Neural crest cell (in vitro differentiated cells): ENCODE measurements around the gene CCRL2. TPM values are rescaled to one million over a fixed set of nuclear protein-coding genes. Genes with fewer than 3 reads are reported as not detected.

Experiments used
- DNase-seq: peaks from one replicate; pipeline ENCODE4 v3.0.0; 2021; ENCODE audit warnings: low read depth, mixed read lengths, low spot score
- H3K27ac Mint-ChIP-seq: one replicate; pipeline ENCODE4 v1.8.0; 2021; ENCODE audit warnings: mild to moderate bottlenecking, mixed read lengths; ENCODE audit not compliant: unreplicated experiment
- H3K27me3 Mint-ChIP-seq: 2 replicates; pipeline ENCODE4 v1.8.0; 2021; ENCODE audit warnings: low read depth, mild to moderate bottlenecking, mixed read lengths
- H3K36me3 Mint-ChIP-seq: 2 replicates; pipeline ENCODE4 v1.8.0; 2021; ENCODE audit warnings: low read depth, mild to moderate bottlenecking, mixed read lengths
- H3K4me1 Mint-ChIP-seq: 2 replicates; pipeline ENCODE4 v1.8.0; 2021; ENCODE audit warnings: mixed read lengths
- H3K4me3 Mint-ChIP-seq: one replicate; pipeline ENCODE4 v1.8.0; 2021; ENCODE audit warnings: mild to moderate bottlenecking, mixed read lengths
- H3K9me3 Mint-ChIP-seq: 2 replicates; pipeline ENCODE4 v1.8.0; 2021; ENCODE audit warnings: mixed read lengths
- CTCF ChIP-seq: fragments of 200-600 bp; sonication (generic); conservative IDR thresholded peaks from 2 replicates; pipeline ENCODE4 v1.5.0; 2021; ENCODE audit warnings: antibody characterized with exemption, mild to moderate bottlenecking
- total RNA-seq: library from RNA; stranded (reverse); gene quantifications from 2 replicates; pipeline ENCODE4 v1.2.1, GENCODE V29; 2021

Gene CCRL2
- total RNA-seq, 1 donor from 2014 or later: not detected

DNA sequence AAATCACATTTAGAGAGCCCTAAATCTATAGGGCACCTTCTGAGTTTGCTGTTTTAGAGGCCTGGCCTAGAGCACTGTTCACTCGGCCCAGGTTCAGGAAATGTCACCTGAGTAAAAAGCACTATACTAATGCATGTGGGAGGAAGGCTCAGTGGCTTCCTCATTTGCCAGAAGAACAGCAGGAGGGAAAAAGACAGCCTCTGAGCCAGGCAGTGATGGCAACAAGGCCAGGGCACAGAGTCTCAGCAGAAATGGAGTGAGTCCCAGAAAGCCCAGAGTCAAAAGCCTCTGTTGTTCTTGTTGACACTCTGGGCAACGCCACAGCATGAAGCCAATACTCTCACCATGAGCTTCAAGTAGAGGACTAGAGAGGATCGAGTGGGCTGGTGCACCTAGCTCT lies 31.8 kb downstream of the CCRL2 start:
- no peaks in the 10 kb centered on the region for H3K9me3 Mint-ChIP-seq
- no peaks in the 10 kb centered on the region for H3K36me3 Mint-ChIP-seq
- H3K27me3 Mint-ChIP-seq: no peaks in the 10 kb centered on the region
- no peak overlapping the region for H3K27ac Mint-ChIP-seq
- no peak for DNase-seq
- peaks cover 4% of the 10 kb centered on the region for H3K4me1 Mint-ChIP-seq
- H3K4me3 Mint-ChIP-seq: no peak overlapping the region
- TF ChIP-seq CTCF: no peak

DNA sequence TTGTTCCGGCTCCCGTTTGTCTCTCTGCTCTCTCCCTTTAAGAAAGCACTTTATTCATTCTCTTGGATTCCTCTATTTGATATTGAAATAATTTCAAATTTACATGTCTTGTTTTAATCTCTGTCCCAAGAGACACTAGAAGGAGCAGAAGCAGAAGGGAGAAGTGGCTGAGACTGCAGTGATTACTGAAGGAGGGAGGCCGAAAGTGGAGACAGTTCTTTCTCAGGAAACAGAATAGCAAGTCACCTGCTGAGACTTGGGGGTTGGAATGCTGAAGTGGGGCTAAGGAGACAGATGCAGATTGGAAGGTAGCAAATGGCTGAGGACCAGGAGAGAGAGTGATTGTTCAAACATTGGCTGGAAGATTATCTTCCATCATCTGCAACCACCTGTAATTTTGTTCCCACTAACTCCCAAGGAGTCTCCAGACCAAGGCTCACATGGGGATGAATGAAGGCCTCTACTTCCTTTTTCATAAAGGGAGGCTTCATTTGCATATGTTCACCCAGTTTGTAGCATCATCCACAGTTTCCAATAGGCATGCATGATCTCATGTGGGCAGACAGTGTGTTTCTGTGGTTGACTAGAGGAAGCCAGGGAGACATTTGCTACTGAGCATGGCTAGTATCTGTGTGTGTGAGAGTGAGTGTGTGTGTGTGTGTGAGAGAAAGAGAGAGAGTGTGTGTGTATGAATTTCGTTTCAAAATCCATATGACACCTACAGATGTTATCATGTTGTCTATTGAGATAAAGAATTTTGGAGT lies 33.7 kb downstream of the CCRL2 start:
- peaks cover 4% of the 10 kb centered on the region for H3K4me1 Mint-ChIP-seq
- no peak overlapping the region for H3K4me3 Mint-ChIP-seq
- H3K27ac Mint-ChIP-seq: no peak overlapping the region
- DNase-seq: no peak
- no peaks in the 10 kb centered on the region for H3K27me3 Mint-ChIP-seq
- TF ChIP-seq CTCF: no peak
- no peaks in the 10 kb centered on the region for H3K36me3 Mint-ChIP-seq
- H3K9me3 Mint-ChIP-seq: no peaks in the 10 kb centered on the region

- Mint-ChIP-seq H3K9me3 (no peaks in the 10 kb centered on the region), H3K4me3 (no peak overlapping the region), H3K27me3 (no peaks in the 10 kb centered on the region), H3K36me3 (no peaks in the 10 kb centered on the region), H3K27ac (no peak overlapping the region), H3K4me1 (peaks cover 4% of the 10 kb centered on the region)
- peak; percentile 67 for TF ChIP-seq CTCF
- peak; percentile 40 for DNase-seq
These were observed 35.8 kb downstream of the CCRL2 start for GRCh38 chr3:46442576-46443530.

- Mint-ChIP-seq H3K4me1 (no peaks in the 10 kb centered on the region), H3K27ac (no peak overlapping the region), H3K36me3 (no peaks in the 10 kb centered on the region), H3K4me3 (no peak overlapping the region), H3K9me3 (no peaks in the 10 kb centered on the region), H3K27me3 (peaks cover 3% of the 10 kb centered on the region)
- no peak for TF ChIP-seq CTCF
- DNase-seq: no peak
These were observed 40.3 kb downstream of the CCRL2 start for GRCh38 chr3:46447228-46447985.

- TF ChIP-seq CTCF: no peak
- no peaks in the 10 kb centered on the region for H3K4me1 Mint-ChIP-seq
- DNase-seq: no peak
- H3K4me3 Mint-ChIP-seq: no peak overlapping the region
- no peak overlapping the region for H3K27ac Mint-ChIP-seq
- H3K27me3 Mint-ChIP-seq: peaks cover 15% of the 10 kb centered on the region
- no peaks in the 10 kb centered on the region for H3K36me3 Mint-ChIP-seq
- no peaks in the 10 kb centered on the region for H3K9me3 Mint-ChIP-seq
These were observed 41.7 kb downstream of the CCRL2 start for GRCh38 chr3:46448721-46449120.
